GM23248 (cell line): ENCODE measurements around the gene SCAP. TPM values are rescaled to one million over a fixed set of nuclear protein-coding genes. Genes with fewer than 3 reads are reported as not detected.

Source experiments
- DNase-seq: peaks from one replicate; pipeline ENCODE4 v3.0.0-alpha.2; 2015
- H2AFZ ChIP-seq: fragments of 200-600 bp; sonication (generic); 2 replicates; pipeline ENCODE4 v1.6.1; 2016; ENCODE audit warnings: antibody characterized with exemption
- H3F3A ChIP-seq: fragments of 200-600 bp; sonication (generic); 2 replicates; pipeline ENCODE4 v1.6.1; 2016; ENCODE audit warnings: mild to moderate bottlenecking, antibody characterized with exemption, mixed run types; ENCODE audit not compliant: insufficient read depth
- H3K27ac ChIP-seq: fragments of 200-600 bp; sonication (generic); 2 replicates; pipeline ENCODE4 v1.5.1; 2016; ENCODE audit warnings: mild to moderate bottlenecking
- H3K27me3 ChIP-seq: fragments of 200-600 bp; sonication (generic); replicated peaks from 2 replicates; pipeline ENCODE4 v1.6.1; 2016; ENCODE audit warnings: mild to moderate bottlenecking; ENCODE audit not compliant: insufficient read depth
- H3K36me3 ChIP-seq: fragments of 200-600 bp; sonication (generic); 2 replicates; pipeline ENCODE4 v1.6.1; 2016; ENCODE audit warnings: low read depth, mild to moderate bottlenecking
- H3K4me1 ChIP-seq: fragments of 200-600 bp; sonication (generic); 2 replicates; pipeline ENCODE4 v1.6.1; 2016; ENCODE audit warnings: mild to moderate bottlenecking; ENCODE audit not compliant: insufficient read depth
- H3K4me2 ChIP-seq: fragments of 200-600 bp; sonication (generic); one replicate; pipeline ENCODE4 v1.6.1; 2016; ENCODE audit warnings: mild to moderate bottlenecking; ENCODE audit not compliant: unreplicated experiment
- H3K4me3 ChIP-seq: fragments of 200-600 bp; sonication (generic); 2 replicates; pipeline ENCODE4 v1.5.1; 2016; ENCODE audit warnings: mild to moderate bottlenecking
- H3K79me2 ChIP-seq: fragments of 200-600 bp; sonication (generic); 2 replicates; pipeline ENCODE4 v1.6.1; 2016; ENCODE audit warnings: mild to moderate bottlenecking; ENCODE audit not compliant: insufficient read depth
- H3K9ac ChIP-seq: fragments of 200-600 bp; sonication (generic); 2 replicates; pipeline ENCODE4 v1.6.1; 2016; ENCODE audit warnings: mild to moderate bottlenecking
- H3K9me2 ChIP-seq: fragments of 200-600 bp; sonication (generic); 2 replicates; pipeline ENCODE4 v1.6.1; 2016; ENCODE audit warnings: mixed run types, mild to moderate bottlenecking, moderate library complexity; ENCODE audit not compliant: insufficient read depth
- H3K9me3 ChIP-seq: fragments of 200-600 bp; sonication (generic); one replicate; pipeline ENCODE4 v1.6.1; 2017; ENCODE audit warnings: low read depth
- H4K20me1 ChIP-seq: fragments of 200-600 bp; sonication (generic); 2 replicates; pipeline ENCODE4 v1.6.0; 2016; ENCODE audit not compliant: insufficient read depth
- EZH2 ChIP-seq: fragments of 200-600 bp; sonication (generic); IDR thresholded peaks from 2 replicates; pipeline ENCODE4 v1.6.1; 2018; ENCODE audit warnings: antibody characterized with exemption, mild to moderate bottlenecking; ENCODE audit not compliant: insufficient read depth, poor library complexity, severe bottlenecking
- EZH2phosphoT487 ChIP-seq: fragments of 200-600 bp; sonication (generic); IDR thresholded peaks from 2 replicates; pipeline ENCODE4 v1.6.1; 2018; ENCODE audit warnings: antibody characterized with exemption, moderate library complexity, mild to moderate bottlenecking, low read depth; ENCODE audit not compliant: insufficient read depth
- WGBS, 2 experiments: methylation state at CpG; one replicate each; pipeline ENCODE4 v1.1.6; 2015 to 2017; ENCODE audit warnings: low lambda C conversion rate in 2 of 2, low coverage in 1 of 2; ENCODE audit errors: missing lambda C conversion rate in 2 of 2; 5-methylcytosine and 5-hydroxymethylcytosine counted together
- in situ Hi-C: fragments of 300-500 bp; cut with MboI; formaldehyde crosslinking; loops from 2 replicates; pipeline ENCODE4 v1.15.0; 2020
- polyA plus RNA-seq: library from polyadenylated mRNA; unstranded; fragments of >200 nt; fragmentation: Nextera tagmentation; extraction: Ambion mirVana; gene quantifications from 2 replicates; pipeline ENCODE4 v1.2.1, GENCODE V29; 2016
- total RNA-seq: library from RNA; depleted of rRNA; stranded (reverse); fragments of >200 nt; shearing (Covaris generic); gene quantifications from 2 replicates; pipeline ENCODE4 v1.2.3, GENCODE V29; 2014

Gene SCAP
- total and polyA plus RNA-seq, 2 experiments from 2014 or later, result 34.7 to 70.1 TPM

DNA sequence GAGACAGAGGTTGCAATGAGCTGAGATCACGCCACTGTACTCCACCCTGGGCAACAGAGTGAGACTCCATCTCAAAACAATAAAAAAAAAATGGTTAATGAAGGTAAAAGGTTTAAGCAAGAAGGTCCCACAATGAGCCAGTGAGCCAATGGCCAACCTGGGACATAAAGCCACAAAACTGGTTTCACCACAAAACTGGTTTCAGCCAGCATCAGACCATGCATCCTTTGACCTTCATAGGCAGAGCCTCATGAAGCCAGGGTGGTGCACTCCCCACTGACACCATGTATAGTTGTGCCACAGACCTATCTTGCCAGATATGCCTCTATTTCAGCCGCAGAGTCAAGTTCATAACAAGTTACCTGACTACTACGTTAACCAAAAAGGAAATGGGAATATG is 41.9 kb downstream of the SCAP start:
- Histone ChIP-seq H3F3A (no peaks in the 10 kb centered on the region), H4K20me1 (no peaks in the 10 kb centered on the region), H3K9me2 (no peaks in the 10 kb centered on the region), H3K79me2 (peaks cover 5% of the 10 kb centered on the region), H3K27ac (no peak overlapping the region), H2AFZ (no peak overlapping the region), H3K4me1 (no peaks in the 10 kb centered on the region), H3K36me3 (no peaks in the 10 kb centered on the region; the same call in 1 of the 2 replicates), H3K4me2 (no peak overlapping the region), H3K27me3 (no peaks in the 10 kb centered on the region), H3K9me3 (no peaks in the 10 kb centered on the region), H3K9ac (no peak overlapping the region), H3K4me3 (no peak overlapping the region)
- in situ Hi-C loops, result no loop called here
- TF ChIP-seq EZH2phosphoT487, result no peak
- 95 to 98% methylated on average over 3 of the region's 3 CpGs for WGBS, 2 experiments
- no peak for DNase-seq

DNA sequence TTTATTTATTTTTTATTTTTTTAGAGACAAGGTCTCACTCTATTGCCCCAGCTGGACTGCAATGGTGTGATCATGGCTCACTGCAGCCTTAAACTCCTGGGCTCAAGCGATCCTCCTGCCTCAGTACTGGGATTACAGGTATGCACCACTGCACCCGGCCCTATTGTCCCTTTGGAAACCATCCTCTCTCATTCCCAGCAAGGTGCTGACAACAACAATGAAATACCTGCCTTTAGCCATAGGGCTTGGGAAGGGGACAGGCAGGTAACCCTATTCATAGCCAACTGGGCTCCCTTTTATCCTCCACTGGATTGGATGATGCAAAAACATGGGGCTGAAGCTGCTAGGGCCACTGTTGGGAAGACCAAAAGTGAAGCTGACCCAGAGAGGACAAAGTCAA is 43.1 kb downstream of the SCAP start:
- in situ Hi-C loops, result no loop called here
- WGBS, 2 experiments, result 91 to 100% methylated on average over 2 of the region's 2 CpGs
- Histone ChIP-seq H3K4me2 (no peak overlapping the region), H3K27me3 (no peaks in the 10 kb centered on the region), H3K79me2 (no peaks in the 10 kb centered on the region; the same call in 1 of the 2 replicates), H4K20me1 (no peaks in the 10 kb centered on the region), H3K4me1 (no peaks in the 10 kb centered on the region), H3K36me3 (no peaks in the 10 kb centered on the region; the same call in 1 of the 2 replicates), H3K27ac (no peak overlapping the region), H3K4me3 (no peak overlapping the region), H3K9me2 (no peaks in the 10 kb centered on the region), H3K9me3 (no peaks in the 10 kb centered on the region), H3K9ac (no peak overlapping the region), H2AFZ (no peak overlapping the region), H3F3A (no peaks in the 10 kb centered on the region)
- DNase-seq, result no peak
- TF ChIP-seq EZH2phosphoT487, result no peak
- TF ChIP-seq EZH2, result no peak

DNA sequence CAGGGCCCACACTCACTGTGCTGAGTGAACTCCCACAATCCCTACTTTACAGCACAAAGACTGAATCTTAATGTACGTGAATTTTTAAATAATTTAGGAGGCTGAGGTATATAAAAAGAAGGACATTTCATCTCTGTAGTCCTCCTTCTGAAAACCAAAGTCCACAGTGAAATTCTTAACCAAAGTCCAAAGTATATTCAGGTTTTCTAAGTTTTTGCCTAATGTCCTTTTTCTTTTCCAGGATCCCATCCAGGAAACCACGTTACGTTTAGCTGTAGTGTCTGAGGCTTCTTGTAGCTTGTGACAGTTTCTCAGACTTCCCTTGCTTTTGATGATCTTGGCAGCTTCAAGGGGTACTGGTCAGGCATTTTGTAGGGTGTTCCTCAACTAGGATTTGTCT is 44.5 kb downstream of the SCAP start:
- Histone ChIP-seq H2AFZ (no peak overlapping the region), H3F3A (no peaks in the 10 kb centered on the region), H3K4me1 (no peaks in the 10 kb centered on the region), H4K20me1 (no peaks in the 10 kb centered on the region), H3K36me3 (no peaks in the 10 kb centered on the region; the same call in 1 of the 2 replicates), H3K4me3 (no peak overlapping the region), H3K9ac (no peak overlapping the region), H3K79me2 (no peaks in the 10 kb centered on the region; the same call in 1 of the 2 replicates), H3K27me3 (no peaks in the 10 kb centered on the region), H3K4me2 (no peak overlapping the region), H3K27ac (no peak overlapping the region), H3K9me2 (no peaks in the 10 kb centered on the region), H3K9me3 (no peaks in the 10 kb centered on the region)
- WGBS, 2 experiments, result 94 to 99% methylated on average over 3 of the region's 3 CpGs
- no peak for TF ChIP-seq EZH2phosphoT487
- TF ChIP-seq EZH2, result no peak
- in situ Hi-C loops, result no loop called here
- no peak for DNase-seq

DNA sequence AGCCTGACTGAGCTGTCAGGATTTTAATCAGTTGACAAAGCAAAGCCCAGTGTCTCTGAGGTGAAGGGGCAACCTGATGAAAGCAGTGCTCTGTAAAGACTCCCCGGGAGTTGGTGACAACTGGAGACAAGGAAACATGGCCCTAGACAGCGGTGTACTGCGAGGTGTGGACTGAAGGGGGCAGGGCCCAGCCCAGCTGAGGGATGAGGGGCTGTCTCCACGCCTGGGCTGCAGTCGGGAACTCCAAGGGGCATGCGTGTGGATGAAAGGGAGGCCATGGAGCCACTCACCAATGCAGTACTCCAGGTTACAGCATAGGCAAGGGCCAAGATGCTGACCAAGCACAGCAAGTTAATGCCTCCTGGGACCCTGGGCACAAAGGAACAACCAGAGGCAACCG is 45.1 kb downstream of the SCAP start:
- Histone ChIP-seq H3K9me2 (no peaks in the 10 kb centered on the region), H4K20me1 (no peaks in the 10 kb centered on the region), H3K27ac (no peak overlapping the region), H2AFZ (no peak overlapping the region), H3K36me3 (no peaks in the 10 kb centered on the region; the same call in 1 of the 2 replicates), H3F3A (no peaks in the 10 kb centered on the region), H3K79me2 (no peaks in the 10 kb centered on the region; the same call in 1 of the 2 replicates), H3K9ac (no peak overlapping the region), H3K9me3 (no peaks in the 10 kb centered on the region), H3K4me2 (no peak overlapping the region), H3K27me3 (no peaks in the 10 kb centered on the region), H3K4me1 (no peaks in the 10 kb centered on the region), H3K4me3 (no peak overlapping the region)
- in situ Hi-C loops, result no loop called here
- no peak for TF ChIP-seq EZH2
- TF ChIP-seq EZH2phosphoT487, result no peak
- DNase-seq, result no peak
- WGBS, 2 experiments, result 77 to 85% methylated on average over 7 of the region's 7 CpGs
